Sciatic nerve (tissue), 2 donors: ENCODE results near the gene NUTM1. TPM values are rescaled to one million over a fixed set of nuclear protein-coding genes. Genes with fewer than 3 reads are reported as not detected.
A peak's percentile ranks its signal among the peaks of the same experiment; 100 is the strongest.
"Not testable (repeated sequence)": the region's sequence is repeated elsewhere in the genome, so short reads cannot be mapped to it uniquely, and the experiment has no call there.

Experiments
- ATAC-seq: fragments of 200-7000 bp; cut with Tn5 transposase; one replicate; pipeline ENCODE4 v1.9.1; 2020; ENCODE audit warnings: mild to moderate bottlenecking, moderate library complexity
- DNase-seq: peaks from one replicate; pipeline ENCODE4 v3.0.0-alpha.2; 2020; ENCODE audit warnings: low spot score
- intact Hi-C: fragments of 100-400 bp; cut with DNase I; formaldehyde crosslinking; loops from one replicate; pipeline ENCODE4 v1.14.2; 2022
- total RNA-seq: library from RNA; stranded (reverse); fragmentation: NEBNext Ultra II Directional; extraction: Animal tissue kit (Norgen Biotek cat#: 25700); gene quantifications from one replicate; pipeline ENCODE4 v1.2.1, GENCODE V29; 2021
- donor health status: DM: no; HTN: no; CAD: no.
- donor health status: DM: no; HTN: no; CAD: no.

The NUTM1 gene
- total RNA-seq, 1 donor from 2014 or later: not detected

GRCh38 chr15:34360298-34360697, 17.2 kb downstream of the NUTM1 start:
- ATAC-seq: no peak
- no peak for DNase-seq
- intact Hi-C loops: no loop called here

GRCh38 chr15:34361278-34361677, 18.2 kb downstream of the NUTM1 start:
- DNase-seq: no peak
- ATAC-seq: no peak
- intact Hi-C loops: no loop called here

GRCh38 chr15:34362047-34362773, 19.1 kb downstream of the NUTM1 start:
- intact Hi-C loops: no loop called here

GRCh38 chr15:34364041-34364440, 20.9 kb downstream of the NUTM1 start:
- DNase-seq: no peak
- intact Hi-C loops: no loop called here
- no peak for ATAC-seq

More at GRCh38 chr15:34362047-34362773, 19.1 kb downstream of the NUTM1 start:
- no peak for DNase-seq
- ATAC-seq: no peak

- DNase-seq (no peak), ATAC-seq (no peak)
- intact Hi-C loops: no loop called here
Observed at GRCh38 chr15:34365091-34365825, 22.1 kb downstream of the NUTM1 start.

GRCh38 chr15:34365836-34366235, 22.7 kb downstream of the NUTM1 start:
- intact Hi-C loops: no loop called here
- no peak for DNase-seq
- ATAC-seq: no peak

- ATAC-seq (peak; percentile 69), DNase-seq (peak; percentile 73)
- intact Hi-C loops: no loop called here
Observed at GRCh38 chr15:34366271-34367065, 23.4 kb downstream of the NUTM1 start.

GRCh38 chr15:34367101-34368081, 24.3 kb downstream of the NUTM1 start, which contains the start of gene LPCAT4:
Gene LPCAT4, minus strand, starts transcription at chr15:34367196. Its CDS starts 96 bp downstream, at chr15:34367100.
- intact Hi-C loops: no loop called here
- ATAC-seq (peak; percentile 90), DNase-seq (peak; percentile 92)

- ATAC-seq (no peak), DNase-seq (no peak)
- intact Hi-C loops: no loop called here
Observed at GRCh38 chr15:34370129-34370528, 27.0 kb downstream of the NUTM1 start.

GRCh38 chr15:34370643-34371042, 27.5 kb downstream of the NUTM1 start:
- intact Hi-C loops: no loop called here
- no peak for ATAC-seq
- no peak for DNase-seq

GRCh38 chr15:34373951-34374350, 30.8 kb downstream of the NUTM1 start:
- no peak for ATAC-seq
- no peak for DNase-seq
- intact Hi-C loops: no loop called here

GRCh38 chr15:34374816-34375215, 31.7 kb downstream of the NUTM1 start:
- intact Hi-C loops: no loop called here
- ATAC-seq (no peak), DNase-seq (no peak)

- ATAC-seq, intact Hi-C loops, DNase-seq: not testable (repeated sequence)
Observed at GRCh38 chr15:34375541-34375940, 32.4 kb downstream of the NUTM1 start.

- ATAC-seq (no peak), DNase-seq (no peak)
- intact Hi-C loops: no loop called here
Observed at GRCh38 chr15:34376856-34377255, 33.7 kb downstream of the NUTM1 start.

GRCh38 chr15:34380491-34380890, 37.4 kb downstream of the NUTM1 start:
- intact Hi-C loops, DNase-seq, ATAC-seq: not testable (repeated sequence)

- intact Hi-C loops, DNase-seq, ATAC-seq: not testable (repeated sequence)
Observed at GRCh38 chr15:34381829-34382521, 38.9 kb downstream of the NUTM1 start.

GRCh38 chr15:34389594-34390086, 46.5 kb downstream of the NUTM1 start:
- intact Hi-C loops, ATAC-seq, DNase-seq: not testable (repeated sequence)
